GM19023 (cell line): Measurements from ENCODE around the gene EPHA7.

Source experiments
- ATAC-seq: cut with Tn5 transposase; IDR thresholded peaks from one replicate; pipeline ENCODE4 v1.9.1; 2021; ENCODE audit warnings: mild to moderate bottlenecking, moderate library complexity; ENCODE audit not compliant: unreplicated experiment

The EPHA7 gene

DNA sequence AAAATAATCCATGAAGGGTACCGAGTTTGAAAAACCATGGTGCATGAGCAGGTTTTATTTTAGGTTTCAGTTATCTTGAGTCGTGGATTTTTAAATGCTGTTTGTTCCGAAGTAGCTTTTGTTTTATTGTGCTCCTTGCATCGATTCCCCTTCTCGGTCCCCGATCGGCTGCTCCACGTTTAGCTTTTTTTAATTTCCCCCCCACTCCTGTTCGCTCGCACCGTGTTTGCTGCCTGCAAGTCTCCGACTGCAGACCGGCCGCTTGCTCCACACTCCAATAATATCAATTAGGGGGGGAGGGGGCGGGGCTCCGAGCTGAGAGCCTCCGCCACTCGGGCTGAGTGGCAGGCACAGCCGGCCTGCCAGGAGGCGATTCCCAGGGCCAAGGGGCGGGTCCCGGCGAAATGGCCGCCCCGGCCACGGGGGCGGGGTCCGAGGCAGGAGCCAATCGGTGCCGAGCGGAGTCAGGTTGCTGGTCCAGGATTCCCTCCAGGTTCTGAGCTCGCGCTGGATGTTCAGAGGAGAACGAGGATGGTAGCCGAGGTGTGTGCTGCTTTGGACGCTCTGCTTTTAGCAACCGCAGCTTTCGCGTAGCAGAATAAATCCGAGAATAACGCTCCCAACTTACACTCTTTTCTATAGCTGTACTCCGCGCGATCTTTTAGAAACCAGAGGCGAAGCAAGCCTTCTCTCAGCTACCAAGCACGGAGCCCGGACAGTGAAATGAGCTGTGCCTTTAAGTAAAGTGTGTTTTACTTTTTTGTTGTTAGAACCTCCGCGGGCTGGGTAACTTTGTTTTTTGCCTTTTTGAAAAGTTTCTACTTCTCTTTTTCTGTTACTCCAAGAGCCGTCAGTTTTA lies at the start of gene EPHA7:
Gene EPHA7 (minus strand): TSS at position 256 of the 859 bp plus-strand sequence. CDS start 218 bp downstream, at position 38.
- ATAC-seq: peak; percentile 92

DNA sequence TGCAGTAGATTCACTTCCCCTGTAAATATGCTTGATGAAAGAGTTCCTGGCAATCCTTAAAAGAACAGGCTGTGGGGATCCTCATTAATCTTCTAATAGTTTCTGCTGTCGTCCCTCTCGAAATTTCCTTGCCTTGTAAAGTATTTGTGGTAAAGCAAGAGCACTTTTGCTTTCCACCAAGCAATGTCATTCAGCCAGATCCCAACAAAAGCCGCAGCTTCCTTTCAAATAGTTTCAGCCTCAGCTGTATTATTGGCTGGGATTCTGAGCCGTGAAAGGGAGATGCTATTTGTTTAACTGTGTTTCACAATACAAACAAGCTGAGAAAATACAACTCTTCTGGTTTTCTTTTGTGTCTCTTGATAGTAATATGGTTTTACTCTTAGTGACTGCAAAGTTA lies 48.9 kb upstream of the EPHA7 start:
- no peak for ATAC-seq

DNA sequence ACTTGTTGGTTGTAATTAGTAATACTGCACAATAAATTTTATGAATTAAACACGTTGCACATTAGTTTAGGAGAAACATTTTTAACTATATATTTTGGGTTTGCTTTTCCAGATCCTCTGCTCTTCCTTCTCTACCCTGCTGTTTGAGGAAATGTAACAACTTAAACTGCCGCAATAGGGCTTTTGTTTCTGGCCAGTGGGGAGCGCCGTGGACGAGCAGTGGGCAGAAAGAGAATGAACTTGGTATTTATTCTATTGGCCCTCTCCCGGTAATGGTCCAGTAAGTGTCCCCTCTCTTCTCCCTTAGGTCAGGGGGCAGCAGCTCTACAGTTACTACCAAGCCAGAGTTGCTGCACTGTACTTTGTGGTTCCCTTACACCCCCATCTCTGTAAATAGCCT lies 35.2 kb upstream of the EPHA7 start:
- ATAC-seq: no peak

DNA sequence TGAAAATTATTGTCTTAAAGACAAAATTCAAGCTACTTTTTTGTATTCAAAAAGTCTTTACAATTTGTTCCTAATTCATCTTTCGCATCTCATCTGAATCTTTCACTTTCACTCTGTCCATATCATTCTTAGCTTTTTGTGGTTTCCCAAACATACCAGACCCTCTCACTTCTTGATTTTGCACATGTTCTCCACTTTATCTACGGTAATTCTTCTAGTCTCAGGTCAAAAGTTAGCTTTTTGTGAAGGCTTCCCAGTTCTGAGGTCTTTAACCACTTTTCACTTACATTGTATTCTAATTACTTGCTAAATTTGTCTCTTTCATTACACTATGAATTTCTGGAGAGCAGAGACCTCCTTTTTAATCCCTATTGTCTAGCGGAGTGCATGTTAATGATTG lies 34.6 kb upstream of the EPHA7 start:
- peak; percentile 76 for ATAC-seq

DNA sequence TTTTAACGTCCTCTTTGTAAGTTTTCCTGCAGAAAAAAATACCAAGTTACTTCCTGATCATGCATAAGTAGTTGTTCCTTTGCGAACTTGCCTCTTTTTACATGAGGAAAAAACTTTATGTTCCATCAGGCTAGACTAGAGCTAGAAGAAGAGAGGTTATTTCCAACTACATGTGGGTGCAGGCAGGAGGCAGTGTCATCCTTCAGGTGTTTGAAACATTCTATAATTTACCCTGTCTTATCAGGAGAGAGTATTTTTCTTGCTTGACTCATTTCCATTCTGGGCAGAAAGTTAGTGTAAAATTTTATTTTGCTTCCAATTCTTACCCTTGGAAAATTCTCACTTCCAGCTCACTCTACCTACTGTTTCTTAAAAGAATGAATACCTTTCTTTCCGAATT lies 28.5 kb upstream of the EPHA7 start:
- ATAC-seq: no peak

DNA sequence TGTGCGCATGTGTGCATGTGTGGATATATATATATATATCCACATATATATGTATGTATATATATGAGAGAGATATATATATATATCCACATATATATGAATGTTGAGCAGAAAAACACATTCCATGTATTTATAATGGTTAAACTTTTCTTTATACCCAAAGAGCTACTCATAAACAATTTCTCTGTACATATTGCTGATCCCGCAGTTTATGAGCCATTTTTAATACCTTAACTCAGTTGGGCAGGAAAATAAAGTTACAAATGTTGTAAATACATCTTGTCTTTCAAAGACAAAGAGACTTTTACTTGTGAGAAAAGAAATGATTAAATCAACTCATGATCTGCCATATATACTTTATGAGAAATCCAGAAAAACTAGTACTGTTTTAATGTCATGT lies 18.1 kb upstream of the EPHA7 start:
- ATAC-seq: no peak

DNA sequence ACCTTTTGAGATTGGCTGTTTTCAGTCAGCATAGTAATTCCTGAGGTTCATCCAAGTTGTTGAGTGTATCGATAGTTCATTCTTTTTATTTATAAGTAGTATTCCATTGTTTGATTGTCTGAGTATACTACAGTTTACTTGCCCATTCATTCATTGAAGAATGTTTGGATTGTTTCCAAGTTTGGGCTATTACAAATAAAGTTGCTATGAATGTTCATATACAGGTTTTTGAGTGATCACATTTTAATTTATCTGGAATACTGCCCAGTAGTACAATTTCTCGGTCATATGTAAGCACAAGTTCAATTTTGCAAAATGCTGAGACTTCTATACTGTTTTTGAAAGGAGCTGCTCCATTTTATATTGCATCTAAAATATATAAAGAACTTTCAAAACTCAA lies 14.2 kb upstream of the EPHA7 start:
- no peak for ATAC-seq

DNA sequence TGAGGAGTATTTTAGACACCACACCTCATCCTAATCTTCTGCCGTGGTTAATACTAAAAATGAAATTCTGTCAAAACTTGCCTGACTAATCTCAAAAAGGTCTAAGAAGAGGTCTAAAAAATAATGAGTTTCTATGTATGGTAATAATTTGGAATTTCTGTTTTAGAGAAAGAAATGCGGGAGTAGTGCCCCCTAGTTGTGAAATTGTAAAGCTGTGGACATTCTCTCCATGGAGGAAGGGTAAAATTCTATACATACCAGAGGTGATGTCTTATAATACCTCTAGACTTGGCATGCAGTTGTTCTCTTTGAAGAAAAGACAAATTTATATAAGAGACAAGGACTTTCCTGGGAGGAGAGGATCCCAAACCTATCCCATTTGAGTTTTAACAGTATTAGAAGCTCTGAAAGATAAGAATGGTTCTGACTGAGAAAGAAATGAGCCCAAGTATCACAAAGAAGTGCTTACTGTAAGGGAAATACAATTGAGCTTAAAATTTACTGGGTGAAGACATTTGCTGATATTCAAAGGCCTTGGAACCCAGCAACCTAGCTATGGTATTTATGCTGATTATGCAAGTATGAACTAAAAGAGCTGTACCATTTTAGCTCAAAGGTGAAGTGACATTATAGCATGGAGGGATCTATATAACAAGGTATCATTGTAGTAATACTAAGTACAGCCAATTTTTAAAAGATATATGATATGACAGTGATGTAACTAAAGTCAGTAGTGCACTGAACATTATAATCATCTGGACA lies 5.1 kb upstream of the EPHA7 start:
- no peak for ATAC-seq

DNA sequence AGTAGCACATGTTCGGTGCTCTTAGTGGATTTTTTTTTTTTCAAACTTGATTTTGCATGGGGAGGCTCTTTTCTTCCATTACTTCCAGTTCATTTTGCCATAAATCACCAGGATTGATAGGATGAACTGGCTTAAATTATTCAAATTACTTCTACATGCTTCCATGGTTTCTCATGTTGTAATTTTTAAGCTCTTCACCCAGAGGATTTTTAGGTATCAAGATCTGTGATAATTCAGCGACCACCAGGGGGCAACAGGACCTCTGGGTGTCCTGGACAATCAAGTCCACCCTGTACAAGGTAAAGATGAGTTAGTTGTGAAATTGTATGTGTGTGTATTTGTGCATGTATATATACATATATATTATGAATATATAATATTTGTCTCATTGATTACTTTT lies 4.2 kb upstream of the EPHA7 start:
- no peak for ATAC-seq

DNA sequence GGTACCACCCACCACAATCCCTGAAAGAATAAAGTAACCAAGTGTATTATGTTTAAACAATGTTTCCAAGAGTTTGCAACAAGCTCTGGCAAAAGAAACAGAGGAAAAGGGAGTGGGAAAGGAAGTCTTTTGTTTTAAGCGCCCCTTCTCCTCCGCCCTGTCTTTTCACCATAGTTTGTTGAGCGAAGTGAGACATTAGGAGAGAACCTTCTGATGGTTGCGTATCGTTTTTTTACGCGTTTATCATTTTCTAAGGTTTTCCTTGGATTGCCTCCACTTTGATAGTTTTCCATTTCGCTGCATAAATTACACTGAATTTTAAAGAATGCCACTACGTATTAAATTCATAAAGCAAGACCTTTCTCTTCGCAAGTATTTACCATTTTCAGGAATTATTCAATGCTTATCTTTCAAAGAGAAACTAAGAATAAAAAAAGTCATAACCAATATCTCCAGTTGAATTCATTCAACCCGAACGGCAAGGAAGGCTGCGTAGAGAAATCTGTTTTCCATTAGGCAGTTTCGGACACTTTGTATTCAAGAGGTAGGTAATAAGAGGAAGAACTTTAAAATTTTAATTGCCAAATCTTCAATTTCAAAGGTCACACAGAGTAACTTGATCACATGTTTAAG lies 920 bp upstream of the EPHA7 start:
- no peak for ATAC-seq

DNA sequence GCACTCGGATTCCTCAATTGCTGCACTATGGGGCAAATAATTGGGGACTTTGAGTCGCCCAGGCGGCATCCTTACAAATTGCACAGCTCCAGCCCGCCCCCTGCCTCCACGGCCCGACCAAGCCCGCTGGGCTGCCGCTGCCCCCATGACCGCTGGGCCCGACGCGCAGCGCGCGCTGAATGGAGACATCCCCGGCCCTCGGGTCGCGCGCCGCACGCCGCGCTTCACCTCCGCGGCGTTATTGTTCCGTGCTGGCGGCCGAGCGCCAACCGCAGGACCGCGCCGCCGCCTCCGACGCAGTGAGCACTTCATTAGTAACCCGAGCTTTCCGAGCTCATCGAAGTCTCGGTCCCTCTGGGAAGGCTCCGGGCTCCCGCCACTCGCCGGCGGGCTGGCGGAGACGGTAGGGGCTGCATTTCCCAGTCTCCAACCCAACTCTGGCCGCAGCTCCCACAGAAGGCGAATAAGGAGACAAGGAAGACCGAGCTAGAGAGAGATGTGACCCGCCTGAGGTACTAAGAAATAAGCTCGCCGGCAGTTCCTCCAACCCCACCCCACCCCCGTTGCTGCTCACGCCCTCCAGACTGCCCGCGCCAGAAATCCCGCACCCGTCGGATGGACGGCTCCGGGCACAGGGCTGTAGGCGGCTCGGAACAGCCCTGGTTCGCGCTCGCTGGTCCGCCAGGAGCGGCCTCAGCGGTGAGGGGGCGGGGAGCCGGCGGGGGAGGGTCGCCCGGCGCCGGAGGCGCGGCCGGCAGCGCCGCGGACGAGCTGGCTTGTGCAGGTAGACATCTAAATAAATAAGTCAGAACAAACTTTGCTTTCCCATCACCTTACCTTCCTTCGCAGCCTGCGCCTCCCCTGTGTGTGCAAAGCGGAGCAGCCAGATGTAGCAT lies 703 bp downstream of the EPHA7 start:
- ATAC-seq: peak; percentile 14

DNA sequence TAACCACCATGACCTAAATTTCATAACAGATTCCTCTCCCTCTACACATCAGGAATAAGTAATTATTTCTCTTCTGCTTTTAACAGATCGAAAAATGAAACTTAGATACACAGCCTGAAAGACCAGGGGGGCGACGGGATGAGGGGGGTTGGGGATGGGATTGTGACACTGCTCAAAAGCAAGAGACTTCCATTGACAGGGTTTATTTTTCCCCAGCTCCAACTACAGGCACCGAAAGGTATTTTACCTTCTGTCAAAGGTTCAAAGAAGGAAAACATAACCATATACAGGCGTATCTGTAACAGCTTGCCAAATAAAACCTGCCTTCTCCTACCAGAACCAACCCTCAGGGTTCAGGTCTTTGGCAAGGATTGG lies 1.3 kb downstream of the EPHA7 start:
- ATAC-seq: no peak

DNA sequence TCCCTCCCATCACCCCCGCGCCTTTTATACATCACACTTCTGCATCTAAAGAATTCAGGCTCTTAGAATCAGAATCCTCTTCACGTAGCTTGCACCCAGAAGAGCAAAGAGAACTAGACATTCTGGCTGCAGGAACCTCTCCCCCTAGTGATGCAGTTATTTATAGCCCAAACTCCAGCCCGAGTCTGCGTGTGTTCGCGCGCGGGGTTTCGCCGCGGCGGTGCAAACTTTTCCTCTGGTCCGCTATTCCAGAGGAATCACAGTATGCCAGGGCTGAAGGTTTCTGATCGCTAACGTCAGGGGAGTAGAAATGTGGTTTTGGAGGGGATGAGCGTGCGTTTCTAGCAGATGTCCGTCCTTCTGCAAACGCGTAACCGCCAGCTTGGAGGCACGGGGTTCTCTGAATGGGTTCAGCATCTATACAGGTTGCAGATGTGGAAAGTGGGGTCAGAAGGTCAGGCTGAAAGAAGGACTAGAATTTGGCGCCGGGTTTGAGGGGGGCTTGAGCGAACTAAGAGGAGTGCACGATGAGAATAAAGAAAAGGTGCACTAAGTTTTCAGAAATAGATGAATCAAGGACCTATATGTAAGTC lies 1.8 kb downstream of the EPHA7 start:
- no peak for ATAC-seq

DNA sequence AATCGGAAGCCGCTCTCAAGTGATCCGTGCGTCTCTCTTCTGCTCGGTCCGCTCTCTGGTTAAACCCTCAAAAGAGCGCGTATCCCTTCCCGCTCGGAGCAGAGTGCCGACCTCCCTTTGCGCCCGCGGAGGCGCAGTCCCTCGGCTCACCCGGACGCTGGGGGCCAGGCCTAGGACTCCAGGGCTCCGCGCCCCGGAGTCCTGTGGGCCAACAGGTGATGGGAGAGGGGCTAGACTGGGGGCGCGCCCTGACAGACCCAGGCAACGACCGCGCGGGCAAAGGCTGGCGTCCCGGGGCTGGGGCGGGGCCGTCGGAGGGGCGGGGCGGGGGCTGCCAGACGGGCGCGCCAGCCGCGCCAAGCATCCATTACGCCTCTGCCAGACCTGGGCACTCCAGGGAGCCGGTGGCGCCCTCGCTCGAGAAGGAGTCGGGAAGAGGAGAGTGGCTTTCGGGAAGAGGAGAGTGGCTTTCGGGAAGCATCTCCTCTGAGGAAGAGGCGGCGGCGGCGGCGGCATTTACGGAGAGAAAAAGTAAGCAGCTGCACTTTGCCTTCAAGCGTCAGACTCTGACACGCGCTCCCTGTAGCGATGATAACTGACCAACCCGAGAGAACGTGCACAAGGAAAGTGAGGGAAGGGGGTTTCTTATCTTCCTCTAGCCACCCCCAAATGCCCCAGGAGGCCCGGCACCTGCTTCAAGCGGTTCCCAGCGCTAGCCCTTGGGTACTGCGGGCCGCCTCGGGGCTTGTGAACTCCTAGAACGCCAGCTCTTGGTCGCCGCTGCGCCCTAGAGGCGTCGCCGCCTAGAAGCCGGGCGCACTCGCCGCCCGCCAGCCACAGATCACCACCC lies 2.6 kb downstream of the EPHA7 start:
- ATAC-seq: no peak

DNA sequence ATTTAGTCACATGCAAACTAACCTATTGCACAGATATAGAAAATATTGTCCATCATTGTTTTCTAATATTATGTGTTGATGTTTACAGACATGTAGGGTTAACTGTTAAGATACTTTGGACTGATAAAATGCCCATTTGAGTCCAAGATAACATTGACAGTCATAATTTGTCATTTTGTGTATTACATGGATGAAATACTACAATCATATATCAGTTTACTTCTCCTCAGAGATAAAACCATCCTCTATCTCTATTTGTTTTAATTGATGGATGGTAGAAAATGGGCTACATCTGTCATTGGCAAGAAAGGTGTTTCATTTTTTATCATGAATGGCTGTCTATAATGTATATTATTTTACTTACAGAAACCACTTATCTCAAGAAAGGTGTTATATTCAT lies 6.2 kb downstream of the EPHA7 start:
- ATAC-seq: no peak

DNA sequence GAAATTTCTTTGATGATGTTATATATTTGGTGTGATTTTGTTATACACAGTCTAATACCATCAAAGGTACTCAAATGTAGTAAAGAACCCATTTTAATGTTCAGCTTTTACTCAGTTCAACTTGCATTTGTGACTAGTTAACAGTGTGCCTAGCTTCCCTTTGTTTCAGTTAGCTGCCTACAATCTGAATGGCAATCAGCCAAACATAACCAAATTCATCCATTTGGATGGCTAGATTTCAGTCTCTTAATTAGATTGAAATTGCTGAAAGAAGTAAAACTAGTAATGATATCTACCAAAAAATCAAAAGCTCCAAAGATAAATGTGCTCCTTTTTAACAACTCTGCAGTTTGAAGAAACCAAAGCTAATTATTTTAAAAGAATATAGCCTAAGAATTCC lies 6.9 kb downstream of the EPHA7 start:
- no peak for ATAC-seq

DNA sequence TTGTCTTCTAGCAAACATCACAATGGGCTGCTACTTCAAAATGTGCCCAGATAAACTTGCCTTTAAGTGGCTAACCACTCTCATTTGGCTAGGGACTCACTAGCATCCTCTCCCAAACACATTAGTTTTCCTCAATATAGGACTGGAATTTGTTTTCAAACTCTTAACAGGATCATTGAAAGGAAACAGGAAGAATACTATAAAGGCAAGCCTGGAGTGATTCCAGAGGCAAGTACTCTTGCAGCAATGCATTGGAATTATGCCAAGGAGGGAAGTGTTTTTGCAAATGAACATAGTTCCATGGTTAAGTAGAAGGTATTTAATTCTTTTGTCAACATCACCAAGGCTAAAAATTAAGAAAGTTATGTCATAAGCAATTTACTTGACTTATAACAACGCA lies 12.2 kb downstream of the EPHA7 start:
- no peak for ATAC-seq

DNA sequence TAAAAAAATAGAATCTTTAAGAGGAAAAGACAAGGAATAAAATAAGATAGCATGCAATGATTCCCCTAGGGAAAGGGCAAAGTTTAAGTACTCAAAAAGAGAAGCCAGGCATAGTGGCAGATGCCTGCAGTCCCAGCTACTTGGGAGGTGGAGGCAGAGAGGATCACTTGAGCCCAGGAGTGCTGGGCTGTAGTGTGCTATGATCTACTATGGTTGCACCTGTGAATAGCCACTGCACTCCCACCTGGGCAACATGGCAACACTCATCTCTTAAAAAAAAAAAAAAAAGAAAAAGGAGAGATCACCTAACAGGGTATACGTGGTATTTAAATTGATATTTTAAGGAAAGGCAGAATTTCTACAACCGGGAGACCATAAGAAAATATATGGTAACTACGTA lies 16.0 kb downstream of the EPHA7 start:
- no peak for ATAC-seq

DNA sequence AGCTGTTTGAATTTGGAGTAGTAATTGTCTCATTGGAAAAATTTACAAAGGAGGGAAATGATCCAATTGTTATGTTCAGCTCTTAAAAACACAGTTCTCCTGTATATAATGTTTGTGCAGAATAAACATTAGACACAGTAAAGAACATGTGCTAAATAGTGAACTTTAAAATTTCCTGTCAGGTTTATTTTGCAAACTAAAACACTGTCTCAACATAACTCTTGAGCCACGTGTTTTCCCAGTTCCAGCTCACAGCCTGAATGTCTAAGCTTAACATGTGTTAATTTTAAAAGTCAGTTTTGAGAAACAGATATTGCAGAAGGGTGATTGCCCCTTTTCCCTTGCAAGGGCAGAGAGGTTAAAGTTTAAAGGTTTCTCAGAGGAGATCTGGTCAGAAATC lies 20.6 kb downstream of the EPHA7 start:
- ATAC-seq: no peak

DNA sequence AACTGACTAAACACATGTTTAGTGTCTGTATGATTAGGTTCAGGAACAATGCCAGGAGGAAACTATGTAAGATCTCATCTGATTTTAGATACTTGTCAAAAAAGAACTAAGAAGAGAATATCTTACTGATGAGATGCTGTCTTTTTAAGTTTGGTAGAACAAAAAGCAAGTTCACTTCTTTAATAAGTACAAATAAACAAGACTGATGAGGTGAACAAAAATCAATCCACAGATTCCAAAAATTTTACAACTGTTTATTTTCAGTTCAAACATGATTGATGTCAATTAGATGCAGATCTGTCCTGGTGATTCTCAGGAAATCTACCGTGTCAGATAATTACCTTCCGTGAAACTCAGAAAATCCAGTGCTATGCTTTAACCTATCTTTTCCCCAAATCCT lies 24.9 kb downstream of the EPHA7 start:
- no peak for ATAC-seq
